Right lobe of liver (tissue), 4 donors: ENCODE measurements around the gene KCNAB1.

ENCODE experiments used
- POLR2A ChIP-seq: fragments of 450-650 bp; IDR thresholded peaks from one replicate; pipeline ENCODE4 v1.6.1; 2017; ENCODE audit warnings: antibody characterized with exemption, mild to moderate bottlenecking
- TF ChIP-seq, protein P1 (sequence below), 4 donors: fragments of 200-600 bp in 3 of 4; fragments of 450-650 bp in 1 of 4; IDR thresholded peaks; one replicate each; pipeline versions ENCODE4 v1.5.1 to v1.8.0; 2016 to 2022; ENCODE audit warnings: antibody characterized with exemption in 4 of 4, mild to moderate bottlenecking in 2 of 4
- donor health status: DM: no; HTN: no; CAD: no.
- donor health status: DM: no; HTN: no; CAD: no.
- donor health status: DM: no; HTN: yes; CAD: no.

DNA sequence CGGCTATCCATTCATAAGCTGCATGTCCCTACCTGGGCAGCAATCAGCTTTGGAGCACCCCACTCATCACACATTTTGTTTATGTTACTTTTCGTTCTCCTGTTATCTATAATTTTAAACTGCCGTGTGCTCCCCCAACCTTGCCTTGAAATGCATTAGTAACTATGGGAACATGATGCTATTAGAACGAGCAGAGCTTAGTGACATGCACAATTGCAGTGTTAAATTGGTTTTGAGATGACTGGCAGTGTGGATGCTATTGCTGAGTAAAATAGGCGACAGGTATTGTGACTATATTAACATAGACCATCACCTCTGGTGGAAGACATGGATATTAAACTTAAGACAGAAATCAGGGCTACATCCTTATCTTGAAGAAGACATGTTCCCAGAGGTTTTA lies 191.6 kb downstream of the KCNAB1 start:
- TF ChIP-seq, protein P1, sequence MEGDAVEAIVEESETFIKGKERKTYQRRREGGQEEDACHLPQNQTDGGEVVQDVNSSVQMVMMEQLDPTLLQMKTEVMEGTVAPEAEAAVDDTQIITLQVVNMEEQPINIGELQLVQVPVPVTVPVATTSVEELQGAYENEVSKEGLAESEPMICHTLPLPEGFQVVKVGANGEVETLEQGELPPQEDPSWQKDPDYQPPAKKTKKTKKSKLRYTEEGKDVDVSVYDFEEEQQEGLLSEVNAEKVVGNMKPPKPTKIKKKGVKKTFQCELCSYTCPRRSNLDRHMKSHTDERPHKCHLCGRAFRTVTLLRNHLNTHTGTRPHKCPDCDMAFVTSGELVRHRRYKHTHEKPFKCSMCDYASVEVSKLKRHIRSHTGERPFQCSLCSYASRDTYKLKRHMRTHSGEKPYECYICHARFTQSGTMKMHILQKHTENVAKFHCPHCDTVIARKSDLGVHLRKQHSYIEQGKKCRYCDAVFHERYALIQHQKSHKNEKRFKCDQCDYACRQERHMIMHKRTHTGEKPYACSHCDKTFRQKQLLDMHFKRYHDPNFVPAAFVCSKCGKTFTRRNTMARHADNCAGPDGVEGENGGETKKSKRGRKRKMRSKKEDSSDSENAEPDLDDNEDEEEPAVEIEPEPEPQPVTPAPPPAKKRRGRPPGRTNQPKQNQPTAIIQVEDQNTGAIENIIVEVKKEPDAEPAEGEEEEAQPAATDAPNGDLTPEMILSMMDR (IDR thresholded peaks at IDR 0.05), result no peak
- no peak for TF ChIP-seq POLR2A
